Measurements from ENCODE around the gene GAN.

GAN gene, protein sequence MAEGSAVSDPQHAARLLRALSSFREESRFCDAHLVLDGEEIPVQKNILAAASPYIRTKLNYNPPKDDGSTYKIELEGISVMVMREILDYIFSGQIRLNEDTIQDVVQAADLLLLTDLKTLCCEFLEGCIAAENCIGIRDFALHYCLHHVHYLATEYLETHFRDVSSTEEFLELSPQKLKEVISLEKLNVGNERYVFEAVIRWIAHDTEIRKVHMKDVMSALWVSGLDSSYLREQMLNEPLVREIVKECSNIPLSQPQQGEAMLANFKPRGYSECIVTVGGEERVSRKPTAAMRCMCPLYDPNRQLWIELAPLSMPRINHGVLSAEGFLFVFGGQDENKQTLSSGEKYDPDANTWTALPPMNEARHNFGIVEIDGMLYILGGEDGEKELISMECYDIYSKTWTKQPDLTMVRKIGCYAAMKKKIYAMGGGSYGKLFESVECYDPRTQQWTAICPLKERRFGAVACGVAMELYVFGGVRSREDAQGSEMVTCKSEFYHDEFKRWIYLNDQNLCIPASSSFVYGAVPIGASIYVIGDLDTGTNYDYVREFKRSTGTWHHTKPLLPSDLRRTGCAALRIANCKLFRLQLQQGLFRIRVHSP

GRCh38 chr16:81314603-81315270, at the start of gene GAN:
GAN (plus strand) TSS chr16:81314962; CDS start chr16:81315114, 152 bp downstream.
- peak; percentile 90 for DNase-seq (ENCODE audit: low read depth)

GRCh38 chr16:81265052-81265451, 49.7 kb upstream of the GAN start:
- DNase-seq (ENCODE audit: low read depth), result no peak

DNA sequence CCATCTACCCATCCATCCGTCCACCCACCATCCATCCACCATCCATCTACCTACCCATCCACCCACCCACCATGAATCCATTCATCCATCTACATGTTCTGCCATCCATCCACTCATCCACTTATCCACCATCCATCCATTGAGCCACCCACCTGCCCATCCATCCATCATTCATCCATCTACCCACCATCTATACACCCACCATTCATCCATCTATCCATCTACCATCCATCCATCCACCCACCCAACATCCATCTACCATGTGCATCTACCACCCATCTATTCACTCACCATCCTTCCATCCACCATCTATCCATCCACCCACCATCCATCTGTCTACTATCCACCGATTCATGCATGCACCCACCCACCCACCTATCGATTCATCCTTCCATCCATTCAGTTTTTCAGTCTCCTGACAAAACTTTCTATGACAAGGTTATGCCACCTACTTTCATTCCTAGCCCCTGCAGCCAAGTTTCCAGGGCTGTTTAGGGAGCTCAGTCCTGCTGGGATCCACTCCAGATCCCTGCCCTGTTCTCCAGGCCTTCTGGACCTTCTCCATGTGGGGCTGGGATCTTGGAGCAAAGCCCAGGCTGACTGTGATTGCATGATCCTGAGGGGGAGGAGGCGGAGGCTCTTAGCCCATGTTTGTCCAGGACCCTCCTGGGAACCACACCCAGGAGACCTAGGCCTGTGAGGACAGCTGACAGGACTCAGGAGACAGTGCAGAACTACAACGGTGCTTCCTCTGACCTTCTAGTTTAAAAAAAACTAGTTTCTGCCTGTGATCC, 48.9 kb upstream of the GAN start:
- DNase-seq (ENCODE audit: low read depth), result no peak

DNA sequence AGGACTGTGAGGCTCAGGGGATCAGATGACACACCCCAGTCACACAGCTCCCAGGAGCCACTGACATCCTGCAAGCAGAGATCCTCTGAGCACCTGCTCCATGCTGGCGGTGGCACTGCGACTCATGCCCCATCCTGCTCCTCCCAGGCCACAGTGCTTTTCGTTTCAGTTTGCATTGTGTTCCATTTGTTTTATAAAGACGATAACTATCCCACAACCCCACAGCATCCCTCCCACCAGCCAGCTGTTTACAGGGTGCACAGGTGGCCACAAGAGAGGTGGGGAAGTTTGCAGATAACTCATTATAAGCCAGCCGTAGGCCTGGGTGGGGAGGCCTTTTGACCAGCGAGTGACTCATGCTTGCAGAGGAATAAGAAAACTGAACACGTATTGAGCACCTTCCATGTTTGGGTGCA, 48.1 kb upstream of the GAN start:
- no peak for DNase-seq (ENCODE audit: low read depth)

DNA sequence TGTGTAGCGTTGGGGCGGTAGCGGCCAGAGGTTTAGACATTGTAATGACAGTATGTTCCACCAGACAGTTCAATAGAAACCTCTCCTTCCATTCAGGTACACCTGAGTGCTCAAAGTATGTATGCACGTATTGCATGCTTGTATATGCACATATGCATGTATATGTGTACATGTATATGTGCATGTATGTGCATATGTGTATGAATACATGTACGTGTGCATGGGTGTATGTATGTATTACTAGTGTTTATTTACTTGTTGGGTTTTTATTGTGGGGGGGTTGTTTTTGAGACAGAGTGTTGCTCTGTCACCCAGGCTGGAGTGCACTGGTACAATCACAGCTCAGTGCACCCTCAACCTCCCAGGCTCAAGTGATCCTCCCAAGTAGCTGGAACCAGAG, 46.3 kb upstream of the GAN start:
- no peak for DNase-seq (ENCODE audit: low read depth)

DNA sequence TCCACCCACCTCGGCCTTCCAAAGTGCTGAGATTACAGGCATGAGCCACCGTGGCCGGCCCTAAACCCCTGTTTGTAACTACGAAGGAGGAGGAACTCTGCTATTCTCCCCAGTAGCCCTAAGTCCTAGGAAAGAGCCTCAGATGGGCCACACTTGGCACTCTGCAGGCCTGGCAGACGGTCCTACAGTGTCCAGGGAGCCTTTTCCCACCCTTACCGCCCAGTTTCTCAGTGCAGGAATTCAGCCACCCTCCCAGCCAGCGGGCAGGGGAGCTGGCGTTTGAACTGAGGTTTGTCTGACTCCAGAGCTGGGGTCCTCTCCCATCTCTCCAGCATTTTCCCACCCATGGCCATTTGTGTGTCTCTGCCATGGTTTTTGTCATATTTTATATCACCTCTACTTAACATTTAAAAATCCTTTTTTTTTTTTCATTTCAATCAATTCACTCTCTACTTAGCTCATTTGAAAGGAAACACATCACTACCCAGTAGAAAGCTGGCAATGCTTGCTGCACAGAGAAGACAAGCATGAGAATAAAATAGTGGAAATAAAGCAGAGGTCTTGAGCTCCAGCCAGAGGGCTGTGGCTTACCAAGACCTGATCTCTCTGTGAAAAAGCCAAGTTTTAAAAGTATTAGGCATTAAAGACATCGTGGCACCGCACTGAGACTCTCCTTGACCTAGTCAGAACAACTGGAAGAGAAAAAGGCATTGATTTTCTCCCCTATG, 41.4 kb upstream of the GAN start:
- DNase-seq (ENCODE audit: low read depth), result no peak

DNA sequence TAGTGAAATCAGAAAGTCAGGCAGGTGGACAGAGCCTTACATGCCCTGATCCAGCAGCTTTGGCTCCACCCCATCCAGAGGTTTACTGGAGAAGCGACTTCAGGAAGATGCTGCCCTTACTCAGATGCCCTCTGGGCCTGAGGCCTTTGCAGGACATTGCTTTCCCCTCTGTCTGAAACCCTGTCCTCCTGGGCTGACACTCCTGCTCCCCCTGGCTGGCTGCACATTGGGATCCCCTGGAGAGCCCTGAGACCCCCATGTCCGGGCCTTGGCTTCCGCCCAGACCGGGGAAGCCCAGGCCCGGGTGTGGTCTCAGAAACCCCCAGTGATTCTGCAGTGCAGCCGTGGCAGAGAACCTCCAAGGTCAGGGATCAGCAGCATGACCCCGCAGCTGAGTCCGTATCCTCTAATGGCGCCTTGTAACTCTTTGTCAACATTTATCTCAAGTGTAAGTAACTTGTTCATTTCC, 39.7 kb upstream of the GAN start:
- DNase-seq (ENCODE audit: low read depth), result no peak

GRCh38 chr16:81275795-81276194, 39.0 kb upstream of the GAN start:
- no peak for DNase-seq (ENCODE audit: low read depth)

- no peak for DNase-seq (ENCODE audit: low read depth)
Measured at GRCh38 chr16:81276323-81276722, 38.4 kb upstream of the GAN start.

GRCh38 chr16:81277541-81278080, 37.2 kb upstream of the GAN start:
- no peak for DNase-seq (ENCODE audit: low read depth)

GRCh38 chr16:81278526-81278925, 36.2 kb upstream of the GAN start:
- DNase-seq (ENCODE audit: low read depth), result no peak

DNA sequence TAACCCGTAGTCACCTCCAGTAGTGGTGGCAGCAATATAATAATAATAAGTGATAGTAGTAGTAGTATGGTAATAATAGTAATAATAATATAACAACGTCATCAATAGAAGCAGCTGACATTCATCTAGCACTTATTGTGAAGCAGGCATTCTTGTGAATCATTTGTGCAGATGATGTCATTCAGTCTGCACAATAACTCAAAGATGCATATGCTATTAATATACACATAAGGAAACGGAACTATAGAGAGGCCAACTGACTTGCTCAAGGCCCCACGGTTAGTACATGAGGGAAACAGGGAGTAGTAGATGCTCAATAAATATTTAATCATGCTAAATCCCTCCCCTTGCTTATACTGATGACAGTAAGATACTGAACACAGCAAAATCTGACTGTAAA, 35.4 kb upstream of the GAN start:
- DNase-seq (ENCODE audit: low read depth), result no peak

- DNase-seq (ENCODE audit: low read depth), result no peak
Measured at GRCh38 chr16:81280393-81280792, 34.4 kb upstream of the GAN start.

- no peak for DNase-seq (ENCODE audit: low read depth)
Measured at GRCh38 chr16:81283044-81283443, 31.7 kb upstream of the GAN start.

DNA sequence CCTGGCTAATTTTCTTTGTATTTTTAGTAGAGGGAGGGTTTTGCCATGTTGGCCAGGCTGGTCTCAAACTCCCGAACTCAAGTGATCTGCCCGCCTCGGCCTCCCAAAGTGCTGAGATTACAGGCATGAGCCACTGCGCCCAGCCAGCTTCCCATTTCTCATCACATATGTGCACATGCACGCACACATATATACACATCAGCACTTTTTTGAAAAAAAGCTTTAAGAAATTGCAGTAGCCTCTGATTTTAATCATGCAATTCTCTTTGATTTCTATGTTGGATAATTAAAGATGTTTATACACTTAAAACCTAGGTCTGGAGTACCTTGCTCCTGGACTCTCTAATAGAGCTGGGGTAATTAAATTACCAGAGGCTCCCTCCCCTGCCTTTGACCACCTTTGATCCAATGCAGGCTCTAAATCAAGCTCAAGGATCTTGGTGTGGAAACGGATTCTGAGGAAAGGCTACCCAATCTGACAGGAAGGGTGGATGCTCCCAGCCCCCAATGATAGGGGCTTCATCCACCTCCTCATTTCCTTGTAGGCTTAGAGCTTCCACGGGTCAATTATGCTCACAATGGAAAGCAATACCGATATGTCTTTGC, 29.7 kb upstream of the GAN start:
- DNase-seq (ENCODE audit: low read depth), result no peak

GRCh38 chr16:81286190-81286589, 28.6 kb upstream of the GAN start:
- DNase-seq (ENCODE audit: low read depth), result no peak

- DNase-seq (ENCODE audit: low read depth), result no peak
Measured at GRCh38 chr16:81291117-81291516, 23.6 kb upstream of the GAN start.

DNA sequence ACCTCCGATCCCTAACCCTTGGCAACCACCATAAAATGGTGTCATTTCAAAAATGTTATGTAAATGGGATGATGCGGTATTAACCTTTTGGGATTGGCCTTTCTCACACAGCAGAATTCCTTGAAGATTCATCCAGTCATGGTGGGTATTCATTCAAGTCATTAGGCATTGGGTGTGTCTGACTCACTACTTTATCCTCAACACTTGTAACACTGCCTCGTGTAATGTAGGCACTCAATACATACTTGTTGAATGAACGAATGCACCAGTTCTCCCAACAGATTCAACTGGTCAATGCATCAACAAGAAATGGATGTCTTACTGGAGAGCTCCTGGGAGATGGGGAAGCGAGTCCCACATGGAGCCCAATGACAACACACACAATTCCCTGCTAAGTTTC, 21.8 kb upstream of the GAN start:
- no peak for DNase-seq (ENCODE audit: low read depth)

DNA sequence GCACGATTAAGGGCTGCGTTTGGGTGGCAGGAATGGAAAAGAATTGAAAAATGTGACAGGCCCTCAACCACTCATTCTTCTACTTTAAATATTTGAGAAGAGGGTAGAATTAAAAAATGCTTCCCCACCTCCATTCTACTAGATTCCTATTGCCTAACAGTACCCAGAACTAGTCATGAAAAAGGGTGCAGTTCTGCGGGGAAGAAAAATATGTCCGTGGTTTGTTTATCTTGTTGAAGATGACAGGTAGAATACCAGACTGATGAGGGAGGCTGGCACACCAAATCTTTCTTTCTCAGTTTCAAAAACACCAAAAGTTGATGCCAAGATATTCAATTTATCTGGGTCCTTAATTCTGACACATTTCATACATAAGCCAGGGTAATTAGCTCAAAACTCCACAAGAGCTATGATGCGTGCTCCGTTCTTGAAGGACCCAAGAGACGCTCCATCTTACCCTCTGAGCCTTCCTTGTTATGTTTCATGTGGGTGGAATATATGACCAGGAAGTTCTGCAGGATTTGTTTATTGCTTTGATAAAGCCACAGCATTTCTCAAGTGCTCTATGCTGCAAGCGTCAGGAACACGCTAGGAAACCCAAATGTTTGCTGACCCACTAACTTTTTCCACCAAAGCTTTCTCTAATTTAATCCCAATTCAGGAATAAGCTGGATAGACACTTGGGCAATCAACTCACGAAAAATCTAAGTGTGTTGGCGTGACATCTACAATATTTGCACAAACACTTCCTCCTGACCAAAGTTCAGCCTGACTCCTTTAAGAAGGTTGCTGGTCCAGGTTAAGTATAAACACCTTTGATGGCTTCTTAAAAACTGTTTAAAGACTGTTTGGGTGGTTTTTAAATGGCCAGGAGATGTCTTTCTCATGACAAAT, 20.6 kb upstream of the GAN start:
- DNase-seq (ENCODE audit: low read depth), result no peak

DNA sequence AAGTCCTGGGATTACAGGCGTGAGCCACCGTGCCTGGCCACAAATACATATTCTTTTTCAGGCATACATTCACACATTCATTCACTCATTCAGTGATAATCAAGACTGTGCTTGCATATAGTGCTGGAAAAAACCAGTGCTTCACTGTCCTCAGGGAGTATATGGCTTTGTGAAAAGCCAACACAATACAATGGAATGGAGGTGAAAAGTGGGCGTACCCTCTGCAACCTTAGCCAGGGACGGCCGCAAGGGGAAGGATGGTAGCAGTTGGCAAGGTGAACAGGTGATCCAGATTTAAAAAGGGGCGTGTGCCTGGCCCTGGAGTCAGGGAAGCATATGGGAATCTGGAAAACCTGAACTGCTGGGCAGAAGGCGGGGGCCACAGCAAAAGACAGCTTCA, 18.1 kb upstream of the GAN start:
- no peak for DNase-seq (ENCODE audit: low read depth)

All from stimulated activated CD8-positive, alpha-beta memory T cell treated with anti-CD3 and anti-CD28 coated beads, Interleukin-7, amount 100 ng/mL, for 24 hours (primary cell).